HS-27A (cell line): ENCODE measurements around the gene NUP58.
A peak's percentile ranks its signal among the peaks of the same experiment; 100 is the strongest.

Experiments used
- DNase-seq: peaks from one replicate; pipeline ENCODE4 v3.0.0-alpha.2; 2012; ENCODE audit warnings: low read depth, missing footprints

Gene NUP58, protein sequence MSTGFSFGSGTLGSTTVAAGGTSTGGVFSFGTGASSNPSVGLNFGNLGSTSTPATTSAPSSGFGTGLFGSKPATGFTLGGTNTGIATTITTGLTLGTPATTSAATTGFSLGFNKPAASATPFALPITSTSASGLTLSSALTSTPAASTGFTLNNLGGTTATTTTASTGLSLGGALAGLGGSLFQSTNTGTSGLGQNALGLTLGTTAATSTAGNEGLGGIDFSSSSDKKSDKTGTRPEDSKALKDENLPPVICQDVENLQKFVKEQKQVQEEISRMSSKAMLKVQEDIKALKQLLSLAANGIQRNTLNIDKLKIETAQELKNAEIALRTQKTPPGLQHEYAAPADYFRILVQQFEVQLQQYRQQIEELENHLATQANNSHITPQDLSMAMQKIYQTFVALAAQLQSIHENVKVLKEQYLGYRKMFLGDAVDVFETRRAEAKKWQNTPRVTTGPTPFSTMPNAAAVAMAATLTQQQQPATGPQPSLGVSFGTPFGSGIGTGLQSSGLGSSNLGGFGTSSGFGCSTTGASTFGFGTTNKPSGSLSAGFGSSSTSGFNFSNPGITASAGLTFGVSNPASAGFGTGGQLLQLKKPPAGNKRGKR

DNA sequence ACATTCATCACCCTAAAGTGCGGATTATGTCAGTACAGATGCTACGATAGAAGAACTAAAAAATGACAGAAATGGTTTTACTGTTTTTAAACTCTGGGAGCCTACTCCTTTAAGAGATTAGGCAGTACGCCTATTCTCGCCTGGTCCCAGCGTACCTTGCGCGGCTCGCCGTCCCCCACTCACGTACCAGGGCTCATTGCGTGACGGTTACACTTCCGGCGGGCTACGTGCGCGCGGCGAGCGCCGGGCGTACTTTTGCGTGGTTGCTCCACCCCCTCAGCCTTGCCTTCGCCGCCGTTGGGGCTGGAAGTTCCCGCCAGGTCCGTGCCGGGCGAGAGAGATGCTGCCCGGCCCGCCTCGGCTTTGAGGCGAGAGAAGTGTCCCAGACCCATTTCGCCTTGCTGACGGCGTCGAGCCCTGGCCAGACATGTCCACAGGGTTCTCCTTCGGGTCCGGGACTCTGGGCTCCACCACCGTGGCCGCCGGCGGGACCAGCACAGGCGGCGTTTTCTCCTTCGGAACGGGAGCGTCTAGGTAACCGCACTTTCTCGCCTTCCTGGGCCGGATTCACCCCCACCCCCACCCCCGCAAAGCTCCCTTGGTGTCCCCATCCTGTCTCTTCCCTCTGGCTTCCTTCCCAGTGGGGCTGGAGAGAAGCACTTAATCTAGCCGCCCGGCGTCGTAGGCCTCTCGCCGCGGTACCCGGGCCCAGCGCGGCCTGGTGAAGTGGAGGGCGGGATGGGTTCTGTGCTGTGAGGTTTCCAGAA, at the start of gene NUP58:
TSS of gene NUP58 (plus strand) at position 279 of the 767 bp plus-strand sequence. CDS start at position 428, 149 bp downstream.
- DNase-seq: peak; percentile 59

DNA sequence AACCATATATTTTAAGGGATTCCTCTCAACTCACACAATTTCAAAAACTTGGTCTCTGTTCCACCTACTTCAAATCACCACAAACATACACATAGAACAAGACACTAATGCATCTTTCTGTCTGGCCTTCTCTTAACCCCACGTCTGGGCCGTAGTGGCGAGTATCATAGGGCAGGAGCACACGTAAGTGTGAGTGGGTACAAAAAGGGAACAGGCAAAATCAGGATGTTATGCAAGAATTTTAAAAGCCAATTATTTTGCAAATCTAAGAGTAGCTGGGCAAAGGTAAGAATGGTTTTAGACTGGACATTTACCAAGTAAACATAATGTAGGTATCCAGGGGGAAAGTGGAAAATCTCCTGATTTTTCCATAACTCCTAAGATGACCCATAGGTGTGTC, 49.2 kb upstream of the NUP58 start:
- no peak for DNase-seq

DNA sequence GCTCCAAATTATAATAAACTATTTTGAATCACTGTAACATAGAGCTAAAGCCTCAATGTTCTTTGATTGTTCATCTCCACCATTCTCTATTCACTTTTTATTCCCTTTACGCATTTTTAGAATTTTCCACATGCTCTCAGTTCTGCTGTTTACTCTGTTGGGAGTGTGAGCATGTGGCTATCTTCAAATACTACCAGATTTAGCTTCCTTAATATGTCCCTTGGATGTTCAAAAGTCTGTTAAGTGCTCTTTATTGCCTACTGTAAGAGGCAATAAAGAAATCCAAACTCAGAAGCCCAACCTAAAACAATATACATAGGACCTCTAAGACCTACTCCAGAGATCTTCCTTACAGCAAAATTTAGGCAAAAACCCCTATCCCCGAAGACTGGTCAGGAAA, 48.7 kb upstream of the NUP58 start:
- no peak for DNase-seq

DNA sequence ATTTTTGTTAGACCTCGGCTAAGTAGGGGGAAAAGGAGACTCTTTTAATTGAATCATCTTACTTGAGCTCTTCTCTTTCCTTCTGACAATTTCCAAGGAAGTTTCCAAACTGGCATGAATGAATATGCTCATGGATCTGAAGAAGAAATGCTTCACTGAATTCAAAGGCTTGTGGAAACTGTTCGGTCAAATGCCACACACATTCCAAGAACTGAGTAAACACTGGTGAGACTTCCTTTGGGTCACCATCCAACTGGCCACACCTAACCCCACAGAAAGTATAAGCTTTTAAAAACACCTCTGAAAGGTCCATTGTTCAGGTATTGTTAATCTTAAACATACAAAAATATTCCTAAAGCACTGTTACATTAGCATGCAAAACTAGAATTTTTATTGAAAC, 47.7 kb upstream of the NUP58 start:
- no peak for DNase-seq

DNA sequence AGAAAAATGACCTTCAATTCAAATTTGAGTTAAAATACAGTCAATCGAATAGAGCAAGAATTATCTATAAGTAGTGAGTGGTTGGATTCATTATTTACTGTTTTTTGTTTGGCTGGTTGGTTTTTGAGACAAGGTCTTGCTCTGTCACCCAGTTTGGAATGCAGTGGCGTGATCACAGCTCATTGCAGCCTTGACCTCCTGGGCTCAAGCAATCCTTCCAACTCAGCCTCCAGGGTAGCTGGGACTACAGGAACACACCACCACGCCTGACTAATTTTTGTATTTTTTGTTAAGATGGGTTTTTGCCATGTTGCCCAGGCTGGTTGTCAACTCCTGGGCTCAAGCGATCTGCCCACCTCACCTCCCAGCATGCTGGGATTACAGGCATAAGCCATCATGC, 39.2 kb upstream of the NUP58 start:
- no peak for DNase-seq

DNA sequence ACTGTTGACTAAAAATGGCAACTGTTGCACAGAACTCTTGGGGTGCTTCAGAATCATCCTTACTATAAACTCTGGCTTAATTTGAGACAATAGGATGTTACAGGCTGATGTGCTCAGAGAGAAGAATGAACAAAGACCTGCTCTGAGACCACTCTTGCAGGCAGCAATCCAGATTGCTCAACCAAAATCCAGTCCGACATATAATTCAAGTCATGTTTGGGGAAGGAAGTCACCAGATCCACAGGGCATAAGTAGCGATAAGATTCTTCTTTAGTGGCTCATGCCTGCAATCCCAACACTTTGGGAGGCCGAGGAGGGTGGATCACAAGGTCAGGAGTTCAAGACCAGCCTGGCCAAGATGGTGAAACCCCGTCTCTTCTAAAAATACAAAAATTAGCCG, 34.7 kb upstream of the NUP58 start:
- no peak for DNase-seq

DNA sequence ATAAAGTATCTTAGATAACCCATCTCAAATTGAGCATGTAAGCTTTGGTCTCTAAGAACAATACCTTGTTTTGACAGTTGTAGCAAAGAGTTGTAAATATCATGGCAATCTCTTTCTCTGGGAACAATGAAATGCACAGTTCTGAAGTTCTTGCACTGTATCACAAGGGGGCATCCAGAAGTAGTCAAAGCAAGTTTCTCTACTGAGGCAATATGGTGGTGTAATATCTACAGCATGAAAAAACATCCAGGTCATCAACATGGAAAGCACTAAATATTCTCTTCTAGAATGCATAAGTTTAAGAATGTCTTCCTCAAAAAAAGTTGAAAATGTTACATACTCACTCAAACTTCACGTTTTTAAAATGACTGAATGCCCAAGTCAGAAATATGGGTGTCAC, 33.7 kb upstream of the NUP58 start:
- no peak for DNase-seq

DNA sequence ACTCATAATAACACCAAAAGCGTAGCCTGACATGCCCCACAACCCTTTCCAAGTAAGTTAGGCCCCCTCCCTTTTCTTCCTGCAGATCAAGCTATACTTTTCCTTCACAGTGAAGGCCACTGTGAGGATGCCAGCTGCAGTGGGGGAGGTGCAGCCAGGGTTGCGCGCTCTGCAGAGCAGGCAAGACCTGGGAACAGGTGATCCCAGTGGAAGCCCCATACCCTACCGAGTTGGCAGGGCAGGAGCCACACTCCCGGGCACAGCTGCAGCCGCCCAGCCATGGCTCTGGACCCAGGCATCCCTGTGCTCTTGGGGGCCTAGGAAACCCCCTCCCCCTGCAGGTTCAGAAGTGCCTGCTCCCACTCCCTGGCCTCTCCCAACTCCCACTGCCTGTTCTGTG, 32.9 kb upstream of the NUP58 start:
- no peak for DNase-seq

DNA sequence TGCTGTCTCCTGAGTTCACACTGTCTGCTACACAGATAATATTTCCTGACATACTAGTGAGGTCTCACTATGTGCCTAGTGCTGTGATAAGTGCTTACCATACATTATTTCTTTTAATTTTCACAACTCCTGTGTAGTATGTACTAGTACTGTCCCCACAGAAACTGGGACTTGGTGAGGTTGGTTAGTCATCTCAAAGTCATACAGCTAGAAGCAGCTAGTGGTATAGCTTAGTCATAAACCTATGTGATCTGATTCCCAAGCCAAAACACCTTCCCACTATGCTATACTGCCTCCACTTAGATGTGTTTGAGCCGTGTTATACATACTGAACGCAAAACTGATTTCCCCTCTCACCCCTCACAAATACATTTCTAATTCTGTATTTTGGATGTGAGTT, 24.7 kb upstream of the NUP58 start:
- DNase-seq: no peak

DNA sequence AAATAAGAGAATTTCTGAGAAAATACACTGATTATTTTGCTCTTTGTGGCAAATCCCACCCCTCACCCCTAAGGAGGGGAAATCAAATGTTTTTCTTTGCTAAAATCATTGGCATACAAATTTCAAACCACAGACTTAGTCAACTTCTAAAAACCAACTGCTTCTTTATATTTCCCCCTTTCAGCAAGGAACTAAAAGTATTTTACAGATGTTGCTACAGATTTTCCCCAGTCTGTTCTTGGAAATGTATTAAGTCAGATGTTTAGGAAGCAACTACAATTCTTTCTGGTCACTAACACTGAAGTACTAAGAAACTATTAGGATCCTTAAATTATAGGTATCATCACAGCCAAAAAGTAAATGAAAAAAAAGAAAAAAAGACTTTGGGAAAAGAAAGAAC, 21.0 kb upstream of the NUP58 start:
- no peak for DNase-seq

DNA sequence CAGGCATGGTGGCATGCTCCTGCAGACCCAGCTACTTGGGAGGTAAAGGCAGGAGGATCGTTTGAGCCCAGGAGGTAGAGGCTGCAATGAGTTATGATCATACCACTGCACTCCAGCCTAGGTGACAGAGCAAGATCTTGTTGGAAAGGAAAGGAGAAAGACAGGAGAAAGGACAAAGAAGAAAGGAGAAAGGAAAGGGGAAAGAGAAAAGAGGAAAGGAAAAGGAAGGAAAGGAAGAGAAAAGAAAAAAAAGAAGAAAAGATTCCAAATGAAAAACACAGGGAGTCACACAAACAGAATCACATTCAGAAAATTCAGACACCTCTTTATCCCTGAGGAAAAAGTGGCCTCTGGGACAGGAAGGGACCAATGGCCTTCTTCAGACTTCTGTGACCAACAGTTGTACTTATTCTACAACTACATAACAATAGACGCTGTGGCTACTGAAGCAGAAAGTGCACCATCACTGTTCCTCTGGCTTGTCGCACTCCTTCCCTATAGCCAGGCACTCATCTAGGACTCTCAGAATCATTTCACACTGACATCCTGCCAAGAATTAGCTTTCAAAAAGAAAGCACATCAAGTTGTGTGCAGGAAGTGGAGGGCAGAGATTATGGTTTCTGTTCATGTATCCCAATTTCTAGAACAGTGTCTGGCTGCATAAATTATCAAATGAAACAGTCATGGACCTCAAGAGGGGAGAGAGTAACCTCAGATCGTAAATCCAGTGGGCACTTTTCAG, 20.1 kb upstream of the NUP58 start:
- DNase-seq: no peak

DNA sequence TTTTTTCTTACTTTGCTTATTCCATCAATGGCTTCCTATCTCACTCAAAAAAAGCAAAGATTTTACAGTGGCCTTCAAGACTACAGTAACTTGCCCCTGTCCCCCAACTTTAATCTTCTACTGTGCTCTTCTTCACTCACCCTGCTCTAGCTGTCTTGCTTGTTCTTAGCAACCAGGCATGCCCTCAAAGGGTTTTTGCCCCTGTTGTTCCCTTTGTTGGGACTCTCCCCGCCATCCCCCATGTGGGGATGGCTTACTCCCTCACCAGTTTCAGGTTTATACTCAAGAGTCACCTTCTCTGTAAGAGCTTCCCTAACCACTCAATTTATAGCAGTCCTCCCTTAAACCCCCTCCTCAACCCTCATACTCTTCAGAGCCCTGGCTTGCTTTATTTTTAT, 19.5 kb upstream of the NUP58 start:
- no peak for DNase-seq

DNA sequence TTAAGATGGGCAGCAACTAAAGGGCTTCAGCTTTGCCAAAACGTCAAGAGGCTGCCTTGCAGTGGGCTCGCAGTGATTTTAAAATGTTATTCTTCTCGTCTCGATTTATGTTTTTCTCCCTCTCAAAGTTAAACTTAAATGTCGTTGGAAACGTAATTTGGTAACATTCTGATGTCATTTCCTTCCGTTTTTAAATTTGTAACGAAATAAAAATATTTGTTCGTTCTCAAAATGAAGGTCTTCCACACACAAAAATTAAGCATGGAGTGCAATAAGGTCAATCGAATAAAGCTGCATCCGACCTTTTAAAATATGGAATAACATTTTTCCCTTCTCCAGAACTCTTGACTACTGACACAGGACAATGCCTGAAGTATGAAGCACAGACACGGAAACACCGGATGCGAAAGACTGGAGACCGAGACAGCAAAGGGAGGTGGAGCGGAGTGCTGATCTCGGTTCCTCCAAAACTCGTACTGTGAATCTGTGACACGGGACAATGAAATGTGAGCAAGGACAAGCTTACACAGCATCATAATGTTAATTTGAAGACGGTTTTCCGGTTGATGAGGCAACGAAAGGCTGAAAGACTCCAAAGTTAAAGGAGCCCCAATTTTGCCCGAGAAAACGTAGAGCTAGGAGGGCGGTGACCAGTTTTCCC, 15.0 kb upstream of the NUP58 start:
- DNase-seq: no peak

DNA sequence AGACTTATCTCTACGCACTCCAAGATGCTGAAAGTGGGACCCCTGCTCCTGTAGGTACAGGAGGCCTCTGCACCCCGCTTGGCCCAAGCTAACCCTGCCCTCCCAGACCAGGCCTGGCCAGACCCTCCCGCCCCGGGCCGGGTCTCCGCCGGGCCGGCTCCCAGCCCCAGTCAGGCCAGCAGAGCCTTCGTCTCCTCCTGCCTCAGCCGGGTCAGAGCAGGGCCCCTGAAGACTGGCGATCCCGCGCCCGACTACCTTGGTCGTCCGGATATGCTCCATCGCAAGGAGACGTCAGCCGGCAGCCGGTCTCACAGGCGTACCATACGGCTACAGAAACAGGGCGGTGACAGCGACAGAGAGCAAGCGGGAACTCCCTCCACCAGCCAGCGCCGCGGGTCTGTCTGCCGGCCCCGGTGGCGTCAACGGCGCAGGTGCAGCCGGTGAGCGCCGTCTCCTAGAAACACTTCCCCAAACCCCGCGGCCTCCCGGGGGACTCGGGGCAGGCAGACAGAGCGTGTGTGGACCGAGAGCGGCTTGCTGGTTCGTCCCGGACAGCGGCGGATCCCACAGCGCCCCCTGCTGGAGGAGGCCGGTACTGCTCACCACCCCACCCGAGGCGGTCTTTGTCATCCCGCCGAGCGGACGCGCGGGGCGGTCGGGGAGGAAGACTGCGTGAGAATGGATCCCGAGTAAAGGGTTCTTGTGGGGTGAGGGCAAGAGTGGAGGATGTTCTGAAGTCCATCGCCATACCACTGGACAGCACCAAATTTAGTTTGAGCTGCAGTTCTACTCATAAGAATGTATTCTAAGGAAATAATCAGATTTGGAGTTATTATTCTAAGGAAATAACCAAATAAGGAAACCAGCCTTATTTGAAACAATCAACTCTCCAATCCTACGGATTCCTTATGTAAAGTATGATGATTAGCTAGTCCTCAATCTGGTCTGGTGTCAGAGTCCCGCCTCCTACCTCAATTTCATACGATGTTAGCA, 14.2 kb upstream of the NUP58 start, which contains the start of gene MTMR6:
TSS of gene MTMR6 (minus strand) at position 520 of the 993 bp plus-strand sequence. CDS start at position 279, 241 bp downstream.
- DNase-seq: peak; percentile 41

DNA sequence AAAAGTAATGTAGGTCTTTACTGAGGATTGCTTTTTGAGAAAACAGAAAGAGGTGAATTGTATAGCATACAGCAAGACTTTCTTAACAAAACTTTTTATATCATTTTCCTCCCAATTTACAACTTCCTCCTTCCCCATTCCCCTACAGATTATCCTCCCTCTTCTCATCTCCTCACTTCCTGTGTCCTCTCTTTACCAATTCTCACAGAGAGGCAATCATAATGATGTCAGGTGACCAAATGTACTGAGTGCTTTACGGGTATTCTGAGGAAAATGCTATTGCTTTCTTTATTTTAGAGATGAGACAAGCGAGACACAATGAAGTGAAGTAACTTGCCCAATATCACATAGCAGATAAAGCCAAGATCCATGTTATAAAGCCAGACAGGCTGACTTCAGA, 12.5 kb upstream of the NUP58 start:
- no peak for DNase-seq

DNA sequence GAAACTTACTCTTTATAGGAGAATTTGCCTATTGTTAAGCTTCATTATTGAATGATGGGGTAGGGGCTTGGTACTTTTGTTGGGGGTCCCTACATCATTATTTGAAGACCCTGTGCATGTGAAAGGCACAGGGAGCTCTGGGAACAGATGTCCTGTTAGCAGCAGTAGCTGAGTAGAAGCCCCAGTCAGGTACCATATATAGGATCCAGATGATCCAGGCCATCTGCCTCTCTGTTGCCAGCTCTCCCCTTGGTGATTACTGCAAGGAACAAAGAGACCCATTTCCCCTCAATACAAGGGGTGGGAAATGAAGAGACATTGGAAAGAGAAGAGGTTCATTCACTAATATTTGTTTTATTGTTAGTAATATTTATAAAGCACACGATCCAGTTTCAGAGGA, 9.7 kb upstream of the NUP58 start:
- no peak for DNase-seq

DNA sequence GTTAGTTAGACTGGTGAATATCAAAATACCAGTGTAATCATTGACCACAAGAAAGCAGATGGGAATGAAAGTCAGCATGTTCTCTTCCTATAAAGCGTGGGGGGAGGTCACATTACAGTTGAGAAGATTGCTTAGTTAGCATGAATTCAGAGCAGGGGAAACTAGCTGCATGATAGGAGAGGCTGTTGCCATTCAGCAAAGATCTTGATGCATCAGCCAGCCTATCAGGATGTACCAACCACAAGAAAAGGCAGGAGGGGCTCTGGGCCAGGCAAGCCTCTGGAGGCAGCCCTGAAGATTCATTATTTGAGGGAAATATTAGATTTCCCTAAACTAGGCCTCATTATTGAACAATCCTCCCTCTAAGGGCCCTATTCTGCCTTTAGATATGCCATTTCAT, 9.1 kb upstream of the NUP58 start:
- DNase-seq: no peak

DNA sequence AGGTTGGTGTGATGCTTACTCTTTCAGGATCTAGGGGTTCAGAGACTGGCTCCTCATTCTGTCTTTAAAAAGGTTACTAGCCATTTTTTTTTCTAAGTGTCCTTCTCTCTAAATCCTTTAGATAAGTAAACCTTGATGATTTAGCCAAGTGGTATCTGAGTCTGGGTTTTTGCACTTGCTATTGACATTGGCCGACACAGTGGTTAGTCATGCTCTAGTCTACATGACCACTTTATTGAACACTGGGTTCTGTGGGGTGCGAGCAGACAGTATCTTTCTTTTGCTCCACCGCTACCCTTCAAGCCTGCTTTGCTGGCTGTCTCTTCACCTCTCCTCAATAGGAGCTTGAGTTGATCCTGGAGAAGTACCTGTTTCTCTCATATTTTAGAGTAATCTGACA, 6.2 kb upstream of the NUP58 start:
- DNase-seq: no peak

DNA sequence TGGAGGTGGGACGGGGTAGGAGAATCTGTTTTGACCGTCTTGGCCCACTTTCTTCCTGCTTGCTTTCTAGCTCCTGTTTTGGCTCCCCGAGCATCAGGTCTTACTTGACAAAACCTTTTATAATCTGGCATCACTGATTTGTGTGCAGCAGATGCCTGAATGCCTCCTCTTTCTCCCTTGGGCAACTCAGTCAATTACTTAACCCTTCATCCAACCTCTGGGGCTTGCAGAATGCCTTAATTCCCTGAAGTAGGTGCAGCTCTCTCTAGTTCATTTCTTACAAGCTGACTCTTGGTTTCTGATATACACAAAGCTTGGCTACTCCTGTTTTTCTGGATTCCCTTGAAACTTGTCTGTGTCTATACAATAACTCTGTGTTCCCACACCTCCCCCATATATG, 5.7 kb upstream of the NUP58 start:
- DNase-seq: no peak

DNA sequence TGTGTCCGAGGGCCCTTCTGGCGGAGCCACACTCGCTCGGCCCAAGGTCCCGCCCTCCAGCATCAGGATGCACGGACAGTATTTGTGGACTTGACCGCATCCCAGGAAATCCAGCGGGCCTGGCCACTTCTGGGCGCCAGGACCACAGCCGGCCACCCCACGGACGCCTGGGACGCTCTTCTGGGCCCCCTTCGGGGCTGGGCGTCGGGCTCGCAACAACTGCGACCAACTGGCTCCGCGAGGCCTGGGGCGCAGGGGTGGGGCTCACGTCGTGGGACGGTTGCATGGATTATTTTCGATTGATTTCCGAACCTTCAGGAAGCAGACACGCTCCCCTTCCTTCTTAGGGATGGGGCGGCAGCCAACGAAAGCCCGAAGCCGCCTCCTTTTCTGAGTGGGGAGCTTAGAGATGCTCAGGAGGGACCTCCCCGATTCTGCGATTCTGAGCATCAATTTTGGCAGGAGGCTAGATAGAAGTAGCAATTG, 521 bp upstream of the NUP58 start:
- no peak for DNase-seq
